HG03095 (cell line): ENCODE data around the gene B3GNT9.

Source experiments
- ATAC-seq: cut with Tn5 transposase; IDR thresholded peaks from one replicate; pipeline ENCODE4 v1.9.1; 2021; ENCODE audit warnings: moderate library complexity; ENCODE audit not compliant: unreplicated experiment

B3GNT9 gene

GRCh38 chr16:67116388-67117311, 34.1 kb downstream of the B3GNT9 start:
- no peak for ATAC-seq

GRCh38 chr16:67115639-67116038, 35.2 kb downstream of the B3GNT9 start:
- no peak for ATAC-seq

DNA sequence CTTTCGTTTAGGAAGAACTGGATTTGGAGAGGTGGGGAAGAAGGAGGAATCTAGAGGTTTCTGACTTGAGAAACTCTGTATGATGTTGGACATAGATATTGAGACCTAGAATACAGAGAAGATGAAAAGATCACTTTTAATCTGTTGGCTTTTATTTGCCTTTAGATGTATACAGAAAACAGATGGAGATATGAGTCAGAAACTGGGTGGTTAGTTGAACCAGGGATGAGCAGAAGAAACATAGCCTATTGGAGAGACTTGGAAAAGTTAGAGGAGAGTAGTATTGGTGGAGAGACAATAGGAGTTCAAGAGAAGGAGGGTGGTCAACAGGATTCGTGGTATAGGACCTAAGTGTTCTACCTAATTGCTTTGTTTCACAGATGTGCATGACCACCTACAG, 36.0 kb downstream of the B3GNT9 start:
- no peak for ATAC-seq

- ATAC-seq: no peak
Observed at GRCh38 chr16:67112591-67113399, 38.0 kb downstream of the B3GNT9 start.

DNA sequence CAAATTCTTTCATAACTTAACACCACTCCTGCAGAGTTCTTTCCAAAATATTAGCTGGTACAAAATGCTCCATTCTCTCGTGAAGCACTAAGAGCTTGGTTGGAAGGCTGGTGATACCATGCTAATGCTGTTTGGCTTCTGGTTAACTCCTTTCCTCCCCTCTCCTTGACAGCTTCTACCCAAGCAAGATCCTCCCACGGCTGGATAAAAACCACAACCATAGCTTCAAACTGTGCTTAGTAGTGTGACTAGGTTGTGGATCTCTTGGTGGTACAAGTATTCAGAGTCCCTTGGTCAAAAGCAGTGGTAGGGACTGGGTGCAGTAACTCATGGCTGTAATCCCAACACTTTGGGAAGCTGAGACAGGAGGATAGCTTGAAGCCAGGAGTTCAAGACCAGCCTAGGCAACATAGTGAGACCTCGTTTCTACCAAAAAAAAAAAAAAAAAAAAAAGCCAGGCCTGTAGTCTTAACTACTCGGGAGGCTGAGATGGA, 38.8 kb downstream of the B3GNT9 start:
- no peak for ATAC-seq

DNA sequence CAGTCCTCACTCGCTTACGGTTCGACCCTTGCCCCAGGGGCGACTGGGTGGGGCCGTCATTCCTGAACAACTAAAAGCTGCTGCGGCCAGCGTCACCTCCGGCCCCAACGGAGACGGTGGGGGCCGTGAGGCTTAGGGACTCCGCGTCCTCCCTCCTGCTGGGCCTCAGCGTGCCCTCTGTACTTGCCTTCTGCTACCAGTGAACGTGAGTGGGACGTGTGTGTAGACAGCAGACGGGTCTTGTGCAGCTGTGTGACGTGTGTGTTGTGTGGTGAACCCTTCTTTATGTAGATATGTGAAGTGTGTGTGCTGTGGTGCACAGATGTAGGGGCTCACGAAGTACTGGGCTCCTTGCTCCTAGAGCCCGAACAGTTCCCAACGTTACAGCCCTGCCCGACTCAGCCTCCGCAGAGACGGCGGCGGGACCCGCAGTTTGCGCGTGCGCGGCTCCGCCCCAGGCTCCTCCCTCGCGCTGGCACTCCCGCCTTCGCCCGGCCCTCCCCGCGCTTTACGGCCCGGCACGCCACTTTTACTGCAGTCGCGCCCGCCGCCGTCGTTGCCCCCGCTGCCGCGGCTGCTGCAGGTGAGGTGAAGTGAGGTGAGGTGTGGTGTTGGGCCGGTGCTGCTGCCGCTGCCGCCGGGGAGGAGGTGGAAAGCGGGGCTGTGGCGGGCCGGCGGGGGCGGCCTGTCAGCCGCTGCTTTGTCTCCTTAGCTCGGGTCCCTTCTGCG, 41.2 kb downstream of the B3GNT9 start, which contains the start of gene PHAF1:
Gene PHAF1, plus strand, starts transcription at position 535 of the 729 bp plus-strand sequence. CDS start 235 bp downstream, outside the sequence.
- ATAC-seq: peak; percentile 74

GRCh38 chr16:67108931-67109406, 41.8 kb downstream of the B3GNT9 start:
- no peak for ATAC-seq

DNA sequence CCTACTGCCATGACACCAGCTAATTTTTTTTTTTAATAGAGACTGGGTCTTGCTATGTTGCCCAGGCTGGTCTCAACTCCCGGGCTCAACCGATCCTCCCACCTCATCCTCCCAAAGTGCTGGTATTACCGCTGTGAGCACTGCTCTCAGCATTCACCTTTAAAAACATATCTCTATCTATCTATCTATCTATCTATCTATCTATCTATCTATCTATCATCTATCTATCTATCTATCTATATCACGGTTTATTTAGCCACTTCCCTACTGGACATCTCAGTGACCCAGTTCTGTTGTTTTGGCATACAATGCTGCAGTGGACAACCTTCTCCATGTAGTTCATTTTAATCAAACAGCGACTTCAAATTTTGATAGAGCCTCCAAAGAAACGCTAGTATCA, 42.3 kb downstream of the B3GNT9 start:
- ATAC-seq: no peak

DNA sequence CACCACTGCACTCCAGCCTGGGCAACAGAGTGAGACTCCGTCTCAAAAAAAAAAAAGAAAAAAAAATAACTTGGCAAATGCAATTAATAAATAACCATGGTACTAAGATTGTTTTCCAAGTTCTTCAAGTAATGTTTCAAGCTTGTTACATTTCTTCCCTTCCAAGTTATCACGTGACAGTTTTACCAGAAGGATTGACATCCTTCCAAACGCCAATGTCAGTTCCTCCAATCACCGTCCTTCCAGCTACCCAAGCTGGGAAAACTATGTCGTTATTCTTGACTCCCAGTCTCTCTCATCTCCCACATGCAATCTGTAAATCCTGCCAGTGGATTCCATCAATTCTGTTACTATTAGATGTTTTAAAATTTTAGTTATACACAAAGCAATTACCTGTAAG, 44.9 kb downstream of the B3GNT9 start:
- no peak for ATAC-seq

DNA sequence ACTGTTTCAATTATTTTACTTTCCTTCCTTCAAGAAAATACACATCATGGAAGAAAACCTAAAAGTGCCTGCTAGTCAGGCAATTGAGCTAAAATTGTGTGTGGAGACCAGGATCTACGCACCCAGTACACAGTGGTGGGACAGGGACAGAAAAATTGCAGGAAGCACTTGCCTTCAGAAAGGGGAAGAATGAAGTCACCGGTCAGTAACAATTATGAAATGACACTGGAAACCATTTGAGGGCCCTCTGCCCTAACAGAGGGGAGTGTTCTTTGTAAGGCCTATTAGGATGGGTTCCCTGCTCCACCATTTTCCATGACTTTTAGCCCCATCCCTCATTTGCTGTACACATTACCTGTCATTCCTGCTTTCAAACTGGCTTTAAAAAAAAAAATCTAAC, 45.6 kb downstream of the B3GNT9 start:
- no peak for ATAC-seq

DNA sequence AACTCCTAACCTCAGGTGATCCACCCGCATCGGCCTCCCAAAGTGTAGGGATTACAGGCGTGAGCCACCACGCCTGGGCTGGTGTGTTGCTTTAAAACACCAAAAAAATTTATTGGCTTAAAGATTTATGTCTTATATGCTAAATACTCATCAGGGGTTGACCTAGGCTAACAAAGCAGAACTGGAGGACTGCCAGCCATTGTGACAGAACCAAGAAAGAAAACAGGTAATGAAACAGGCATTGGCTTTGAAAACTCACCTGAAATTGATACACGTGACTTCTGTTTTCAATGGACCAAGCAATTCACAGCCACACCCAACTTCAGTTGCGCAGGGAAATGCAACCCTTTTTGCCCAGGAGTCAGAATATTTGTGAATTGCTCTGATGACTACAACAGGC, 46.0 kb downstream of the B3GNT9 start:
- ATAC-seq: no peak

GRCh38 chr16:67104061-67104460, 46.7 kb downstream of the B3GNT9 start:
- ATAC-seq: no peak

GRCh38 chr16:67101311-67102082, 49.3 kb downstream of the B3GNT9 start:
- ATAC-seq: no peak

DNA sequence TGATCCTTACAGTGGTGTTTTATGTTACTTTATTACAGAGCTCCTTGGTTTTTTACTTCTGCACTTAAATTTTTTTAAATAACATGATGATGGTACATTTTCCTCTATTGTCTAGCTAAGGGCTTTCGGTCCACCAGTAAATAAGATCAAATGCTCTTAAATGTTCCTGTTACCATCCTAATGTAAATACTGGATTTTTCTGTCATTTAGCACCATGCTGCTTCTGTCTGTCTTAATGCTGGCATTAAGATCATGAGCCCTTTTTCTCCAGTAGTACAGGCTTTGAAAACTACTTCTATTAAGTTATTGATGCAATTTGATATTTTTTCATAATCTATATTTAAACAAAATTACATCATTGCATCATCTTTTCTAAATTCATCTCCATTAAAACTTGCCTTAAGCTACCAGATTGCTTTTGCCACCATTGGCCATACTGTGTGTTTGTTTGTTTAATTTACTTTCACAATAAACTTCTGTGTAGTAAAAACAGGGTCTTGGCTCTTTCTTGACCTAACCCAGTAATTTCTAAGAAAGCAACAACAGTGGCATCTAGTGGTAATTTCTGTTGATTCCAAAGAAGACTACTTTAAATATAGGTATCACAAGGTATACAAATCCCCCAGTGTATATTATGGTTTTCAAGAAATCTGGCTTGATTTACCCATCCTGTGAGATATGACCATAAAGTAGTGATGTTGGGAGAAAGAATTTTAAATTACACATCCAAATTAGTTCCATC, 50.1 kb downstream of the B3GNT9 start:
- ATAC-seq: no peak

- ATAC-seq: no peak
Observed at GRCh38 chr16:67098599-67098998, 52.2 kb downstream of the B3GNT9 start.
